Upper lobe of left lung (tissue), 4 donors: ENCODE measurements around the gene MXRA7.

Experiments used
- CTCF ChIP-seq, 6 experiments: fragments of 450-650 bp in 4 of 6; fragments of 200-600 bp in 2 of 6; sonication (generic) in 2 of 6; IDR thresholded peaks; one replicate each; pipeline ENCODE4 v1.5.1; 2016 to 2019; ENCODE audit warnings: antibody characterized with exemption in 6 of 6
- EP300 ChIP-seq, 4 donors: sonication (generic); formaldehyde crosslinking; IDR thresholded peaks; one replicate each; pipeline ENCODE4 v1.5.1; 2017; ENCODE audit warnings: antibody characterized with exemption in 4 of 4, control low read depth in 2 of 4
- POLR2A ChIP-seq, 4 donors: fragments of 450-650 bp; IDR thresholded peaks; one replicate each; pipeline ENCODE4 v1.5.1; 2016 to 2017; ENCODE audit warnings: antibody characterized with exemption in 4 of 4, mild to moderate bottlenecking in 2 of 4
- POLR2AphosphoS5 ChIP-seq, 2 donors: sonication (generic); formaldehyde crosslinking; IDR thresholded peaks; one replicate each; pipeline ENCODE4 v1.5.1; 2017; ENCODE audit warnings: antibody characterized with exemption in 2 of 2

GRCh38 chr17:76691379-76692191 is 19.2 kb downstream of the MXRA7 start:
- TF ChIP-seq CTCF (IDR thresholded peaks at IDR 0.05) (no peak), EP300 (IDR thresholded peaks at IDR 0.05) (no peak), POLR2A (IDR thresholded peaks at IDR 0.05) (no peak), POLR2AphosphoS5 (IDR thresholded peaks at IDR 0.05) (no peak)
